K562 (cell line): ENCODE measurements around the gene KTN1. TPM values are rescaled to one million over a fixed set of nuclear protein-coding genes. Genes with fewer than 3 reads are reported as not detected.

Experiments
- ATAC-seq: fragments of 200-7000 bp; cut with Tn5 transposase; 3 replicates; pipeline ENCODE4 v1.9.1; 2020; ENCODE audit warnings: moderate library complexity
- BruUV-seq: library from RNA; stranded (reverse); fragments of 400-500 nt; replicated peaks from 2 replicates; lab custom pipeline; 2021; lab: Mats Ljungman, UMichigan
- CTCF ChIA-PET: fragments of 300-600 bp; formaldehyde crosslinking; extraction: SDS; loops from one replicate; lab custom pipeline; 2021; ENCODE audit warnings: low intra/inter-chr PET ratio; lab: Yijun Ruan, JAX
- POLR2A ChIA-PET: fragments of 300-600, 350-650 bp; sonication (Branson Sonifier 250); formaldehyde crosslinking; extraction: SDS; loops from one replicate; lab custom pipeline; 2021; ENCODE audit warnings: antibody characterized with exemption, inconsistent platforms; lab: Yijun Ruan, JAX
- DNase-seq, 4 experiments: peaks; one replicate each; pipeline versions ENCODE4 v3.0.0 to v3.0.0-alpha.2; 2011 to 2018; ENCODE audit warnings: low spot score in 3 of 4, mixed read lengths in 3 of 4; ENCODE audit errors: extremely low read depth in 1 of 4
- FAIRE-seq: peaks from 2 replicates; lab custom pipeline; 2011; peaks lifted over from hg19 to GRCh38; lab: Jason Lieb, UNC
- H2AFZ ChIP-seq: 2 replicates; pipeline ENCODE4 v1.6.0; 2011; ENCODE audit warnings: low read depth, low read length, control low read depth, inconsistent platforms
- H3K27ac ChIP-seq: fragments of 200-600 bp; 3 replicates; pipeline ENCODE4 v1.8.0; 2011; ENCODE audit warnings: low read depth, mild to moderate bottlenecking, control low read depth, inconsistent platforms, low read length, moderate library complexity, mixed read lengths; ENCODE audit errors: extremely low read depth
- H3K27me3 ChIP-seq, 2 experiments: fragments of 300-600 bp in 1 of 2; 2 replicates in 1 of 2; 3 replicates in 1 of 2; pipeline versions ENCODE4 v1.6.0 to v1.8.0; 2011; ENCODE audit warnings: inconsistent platforms in 2 of 2, low read length in 2 of 2, mild to moderate bottlenecking in 1 of 2, mixed read lengths in 1 of 2, moderate library complexity in 1 of 2; ENCODE audit not compliant: control insufficient read depth in 2 of 2, insufficient read depth in 2 of 2
- H3K36me3 ChIP-seq: fragments of 300-600 bp; 3 replicates; pipeline ENCODE4 v1.8.0; 2011; ENCODE audit warnings: mild to moderate bottlenecking, low read length, inconsistent platforms; ENCODE audit not compliant: control insufficient read depth, insufficient read depth
- H3K4me1 ChIP-seq, 2 experiments: fragments of 200-600 bp in 1 of 2; replicated peaks in 1 of 2; 2 replicates in 1 of 2; 3 replicates in 1 of 2; pipeline versions ENCODE4 v1.5.1 to v1.8.0; 2011; ENCODE audit warnings: inconsistent platforms in 2 of 2, low read length in 2 of 2, mild to moderate bottlenecking in 1 of 2, mixed read lengths in 1 of 2, moderate library complexity in 1 of 2; ENCODE audit not compliant: control insufficient read depth in 2 of 2, insufficient read depth in 2 of 2
- H3K4me2 ChIP-seq: 2 replicates; pipeline ENCODE4 v1.6.1; 2011; ENCODE audit warnings: low read length, control low read depth, inconsistent platforms, mixed read lengths; ENCODE audit not compliant: insufficient read depth
- H3K4me3 ChIP-seq: fragments of 200-600 bp; sonication (generic), shearing (Covaris generic); 2 replicates; pipeline ENCODE4 v1.5.1; 2016; ENCODE audit warnings: control low read depth, inconsistent platforms
- H3K79me2 ChIP-seq: fragments of 200-600 bp; 3 replicates; pipeline ENCODE4 v1.8.0; 2011; ENCODE audit warnings: low read length, inconsistent platforms; ENCODE audit not compliant: control insufficient read depth, insufficient read depth
- H3K9ac ChIP-seq, 2 experiments: 2 replicates each; pipeline versions ENCODE4 v1.6.0 to v1.6.1; 2011; ENCODE audit warnings: low read depth in 2 of 2, low read length in 2 of 2, control low read depth in 1 of 2, inconsistent platforms in 1 of 2, mild to moderate bottlenecking in 1 of 2, mixed read lengths in 1 of 2; ENCODE audit not compliant: insufficient read depth in 1 of 2
- H3K9me1 ChIP-seq: one replicate; pipeline ENCODE4 v1.6.0; 2011; ENCODE audit warnings: inconsistent platforms, mild to moderate bottlenecking, low read length, moderate library complexity; ENCODE audit not compliant: control insufficient read depth, insufficient read depth
- H3K9me3 ChIP-seq: replicated peaks from 2 replicates; pipeline ENCODE4 v1.5.1; 2011; ENCODE audit warnings: low read depth, low read length, inconsistent platforms; ENCODE audit not compliant: control insufficient read depth, insufficient read depth
- H4K20me1 ChIP-seq: replicated peaks from 2 replicates; pipeline ENCODE4 v1.6.1; 2011; ENCODE audit warnings: low read length, inconsistent platforms, mixed read lengths; ENCODE audit not compliant: control insufficient read depth, insufficient read depth
- GTF2A2 ChIP-seq: IDR thresholded peaks from 2 replicates; pipeline ENCODE4 v1.6.1; 2016; ENCODE audit warnings: mild to moderate bottlenecking, missing genetic modification characterization, missing compliant biosample characterization
- LCOR ChIP-seq: sonication (generic); formaldehyde crosslinking; IDR thresholded peaks from 2 replicates; pipeline ENCODE4 v1.8.0; 2022; ENCODE audit warnings: mild to moderate bottlenecking, missing genetic modification reagents
- NRF1 ChIP-seq, 2 experiments: fragments of 450-650 bp; IDR thresholded peaks in 1 of 2; conservative IDR thresholded peaks in 1 of 2; 2 replicates each; pipeline ENCODE4 v1.6.1; 2014; ENCODE audit warnings: mild to moderate bottlenecking in 2 of 2
- RAD21 ChIP-seq, 2 experiments: fragments of 250-450 bp in 1 of 2; fragments of 450-650 bp in 1 of 2; sonication (Bioruptor Pico) in 1 of 2; formaldehyde crosslinking in 1 of 2; IDR thresholded peaks in 1 of 2; conservative IDR thresholded peaks in 1 of 2; 2 replicates each; pipeline versions ENCODE4 v1.4.0 to v1.8.0; 2020 to 2022; ENCODE audit warnings: mild to moderate bottlenecking in 2 of 2, moderate library complexity in 1 of 2
- WGBS: fragments of 100-300 bp; shearing (Covaris generic); methylation state at CpG from one replicate; pipeline ENCODE4 v1.1.6; 2016; ENCODE audit warnings: low coverage, mixed read lengths; ENCODE audit not compliant: insufficient coverage; ENCODE audit errors: missing lambda C conversion rate; 5-methylcytosine and 5-hydroxymethylcytosine counted together
- in situ Hi-C: fragments of 300-500 bp; cut with MboI; formaldehyde crosslinking; loops from 4 replicates; pipeline ENCODE4 v1.15.0; 2018; ENCODE audit warnings: inconsistent platforms, mixed read lengths
- intact Hi-C: fragments of 100-400 bp; cut with micrococcal nuclease; formaldehyde crosslinking; loops from 2 replicates; pipeline ENCODE4 v1.14.2; 2022
- polyA plus RNA-seq, 8 experiments: library from polyadenylated mRNA; depleted of rRNA in 4 of 8; stranded (reverse) in 5 of 8; unstranded in 3 of 8; fragments of >200 nt; fragmentation: Nextera tagmentation in 2 of 8; fragmentation: Illumina TruSeq in 1 of 8; extraction: Ambion mirVana in 2 of 8; extraction: Trizol in 1 of 8; gene quantifications; 2 replicates each; pipeline versions ENCODE4 v1.2.1 to v1.2.3, GENCODE V29; 2011 to 2014; ENCODE audit warnings: inconsistent platforms in 1 of 8, missing spikeins in 1 of 8
- total RNA-seq, 7 experiments: library from RNA; depleted of rRNA in 6 of 7; stranded (reverse); fragments of >200 nt in 6 of 7; fragmentation: Illumina TruSeq in 2 of 7; extraction: Trizol in 2 of 7; gene quantifications; 2 replicates each; pipeline versions ENCODE4 v1.2.1 to v1.2.3, GENCODE V29; 2011 to 2021; ENCODE audit warnings: low replicate concordance in 1 of 7

Gene KTN1
- total and polyA plus RNA-seq, 9 of the 15 experiments (the other 6 are each of a cell fraction or from before 2014, with no cell fraction given): 34.8 to 120 (median 63.6) TPM

- TF ChIP-seq RAD21 (CRISPR knock-in tag; conservative IDR thresholded peaks at IDR 0.05 in 1 of 2, IDR thresholded peaks at IDR 0.05 in 1 of 2): peak; percentile 70 to 80
- TF ChIP-seq, all 486 proteins: peak for 5
Observed at GRCh38 chr14:55707365-55707804, 127.4 kb downstream of the KTN1 start (continued).

GRCh38 chr14:55710506-55711041, 130.6 kb downstream of the KTN1 start:
- in situ Hi-C loops: no loop called here
- Histone ChIP-seq H3K27me3 (peaks cover 1 to 4% of the 10 kb centered on the region in 2 experiments; a peak in 2 of 5 replicates), H4K20me1 (no peaks in the 10 kb centered on the region), H3K27ac (no peak overlapping the region), H3K9me3 (no peaks in the 10 kb centered on the region), H3K4me2 (no peak overlapping the region), H3K79me2 (no peaks in the 10 kb centered on the region), H3K9ac (no peak overlapping the region), H3K36me3 (no peaks in the 10 kb centered on the region), H3K4me3 (no peak overlapping the region), H3K9me1 (no peaks in the 10 kb centered on the region), H3K4me1 (no peaks in the 10 kb centered on the region), H2AFZ (no peak overlapping the region)
- 5% methylated on average over 2 of the region's 2 CpGs for WGBS
- FAIRE-seq (no peak), DNase-seq (no peak), ATAC-seq (no peak)
- intact Hi-C loops: no loop called here
- no TSS peak for BruUV-seq
- POLR2A ChIA-PET: interaction anchor here (1.0 kb wide), 1 partner anchor 764 kb away, joined by 3 read pairs; no protein-coding TSS in a partner anchor
- TF ChIP-seq GTF2A2 (tag) (no peak), NRF1 (conservative IDR thresholded peaks at IDR 0.05 in 1 of 2, IDR thresholded peaks at IDR 0.05 in 1 of 2) (no peak), LCOR (CRISPR knock-in tag) (no peak)
- CTCF ChIA-PET: no interaction called here
